Right atrium auricular region (tissue), 2 donors: ENCODE results near the gene LNX2. TPM values are rescaled to one million over a fixed set of nuclear protein-coding genes. Genes with fewer than 3 reads are reported as not detected.
A peak's percentile ranks its signal among the peaks of the same experiment; 100 is the strongest.

Experiments used
- DNase-seq: peaks from one replicate; pipeline ENCODE4 v3.0.0-alpha.2; 2019; ENCODE audit warnings: low spot score
- H3K27ac ChIP-seq, 2 donors: fragments of 200-600 bp; sonication (generic); 1 replicate in 1 of 2; 2 replicates in 1 of 2; pipeline ENCODE4 v1.5.1; 2016 to 2019
- H3K27me3 ChIP-seq, 2 donors: fragments of 200-600 bp; sonication (generic); one replicate each; pipeline versions ENCODE4 v1.5.1 to v1.6.0; 2017 to 2019
- H3K36me3 ChIP-seq: fragments of 200-600 bp; sonication (generic); one replicate; pipeline ENCODE4 v1.5.1; 2016
- H3K4me1 ChIP-seq, 2 donors: fragments of 200-600 bp; sonication (generic); one replicate each; pipeline versions ENCODE4 v1.5.1 to v1.6.0; 2017 to 2019
- H3K4me3 ChIP-seq, 2 donors: fragments of 200-600 bp; sonication (generic); 1 replicate in 1 of 2; 2 replicates in 1 of 2; pipeline ENCODE4 v1.5.1; 2017 to 2019; ENCODE audit warnings: mild to moderate bottlenecking in 1 of 2, moderate library complexity in 1 of 2
- H3K9me3 ChIP-seq, 2 donors: fragments of 200-600 bp; sonication (generic); one replicate each; pipeline ENCODE4 v1.5.1; 2019
- total RNA-seq, 2 donors: library from RNA; depleted of rRNA; stranded (reverse); fragments of >200 nt; gene quantifications; one replicate each; pipeline ENCODE4 v1.1.0, GENCODE V29; 2016
- TF ChIP-seq, protein P1 (sequence below), 2 donors: fragments of 200-600 bp; sonication (generic); IDR thresholded peaks; one replicate each; pipeline ENCODE4 v1.5.1; 2019; ENCODE audit warnings: antibody characterized with exemption in 2 of 2

The LNX2 gene
- total RNA-seq, 2 donors from 2014 or later, result 13.0 to 15.2 TPM

DNA sequence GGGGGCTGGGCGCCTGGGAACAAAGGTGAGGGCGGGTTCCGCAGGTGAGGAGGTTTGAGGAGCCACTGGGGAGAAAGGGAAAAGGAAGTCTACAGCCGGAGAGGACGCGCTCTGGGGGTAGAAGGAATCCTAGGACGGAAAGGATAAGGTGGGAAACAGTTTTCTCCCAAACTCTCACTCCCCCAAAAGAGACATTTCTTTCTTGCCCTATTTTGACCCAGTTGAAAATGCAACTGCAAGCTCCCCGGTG, 712 bp upstream of the LNX2 start:
- Histone ChIP-seq H3K27ac (peak overlapping the region; percentile 96 to 98), H3K9me3 (no peaks in the 10 kb centered on the region), H3K27me3 (no peaks in the 10 kb centered on the region), H3K4me3 (peak overlapping the region; percentile 92 to 98), H3K36me3 (no peaks in the 10 kb centered on the region), H3K4me1 (peaks cover 0 to 29% of the 10 kb centered on the region in 2 donors)
- no peak for DNase-seq
- TF ChIP-seq, protein P1, sequence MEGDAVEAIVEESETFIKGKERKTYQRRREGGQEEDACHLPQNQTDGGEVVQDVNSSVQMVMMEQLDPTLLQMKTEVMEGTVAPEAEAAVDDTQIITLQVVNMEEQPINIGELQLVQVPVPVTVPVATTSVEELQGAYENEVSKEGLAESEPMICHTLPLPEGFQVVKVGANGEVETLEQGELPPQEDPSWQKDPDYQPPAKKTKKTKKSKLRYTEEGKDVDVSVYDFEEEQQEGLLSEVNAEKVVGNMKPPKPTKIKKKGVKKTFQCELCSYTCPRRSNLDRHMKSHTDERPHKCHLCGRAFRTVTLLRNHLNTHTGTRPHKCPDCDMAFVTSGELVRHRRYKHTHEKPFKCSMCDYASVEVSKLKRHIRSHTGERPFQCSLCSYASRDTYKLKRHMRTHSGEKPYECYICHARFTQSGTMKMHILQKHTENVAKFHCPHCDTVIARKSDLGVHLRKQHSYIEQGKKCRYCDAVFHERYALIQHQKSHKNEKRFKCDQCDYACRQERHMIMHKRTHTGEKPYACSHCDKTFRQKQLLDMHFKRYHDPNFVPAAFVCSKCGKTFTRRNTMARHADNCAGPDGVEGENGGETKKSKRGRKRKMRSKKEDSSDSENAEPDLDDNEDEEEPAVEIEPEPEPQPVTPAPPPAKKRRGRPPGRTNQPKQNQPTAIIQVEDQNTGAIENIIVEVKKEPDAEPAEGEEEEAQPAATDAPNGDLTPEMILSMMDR (IDR thresholded peaks at IDR 0.05), result no peak

DNA sequence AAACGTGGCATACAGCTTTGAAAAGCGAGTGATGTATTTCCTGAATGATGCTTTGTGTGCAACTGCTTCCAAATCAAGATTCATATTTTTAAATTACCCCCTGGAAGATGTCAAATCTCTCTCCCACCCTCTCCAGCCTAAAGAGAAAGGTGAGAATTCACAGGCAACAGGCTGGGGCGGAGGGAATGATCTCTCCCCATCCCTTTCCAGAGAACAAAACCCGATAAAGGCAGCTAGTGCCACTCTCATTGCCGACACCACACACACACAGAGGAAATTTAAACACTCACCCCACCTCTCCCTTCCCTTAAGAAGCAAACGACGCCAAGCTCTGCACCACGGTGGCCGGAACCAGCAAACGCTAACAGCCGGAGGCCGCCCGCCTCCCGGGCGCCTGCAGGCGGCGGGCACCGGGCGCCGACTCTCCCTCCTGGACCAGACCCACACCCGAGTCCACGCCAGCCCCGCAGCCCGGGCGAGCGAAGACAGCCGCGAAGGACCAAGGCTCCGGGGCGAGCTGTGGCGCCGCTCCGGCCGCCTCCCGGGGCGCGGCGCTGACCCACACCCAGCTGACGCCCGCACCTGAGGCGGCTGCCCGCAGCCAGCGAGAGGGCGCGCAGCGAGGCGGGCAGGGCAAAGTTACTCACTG, 477 bp downstream of the LNX2 start:
- Histone ChIP-seq H3K36me3 (no peaks in the 10 kb centered on the region), H3K27ac (peak overlapping the region; percentile 96 to 98), H3K4me3 (peak overlapping the region; percentile 92 to 98), H3K4me1 (peaks cover 0 to 29% of the 10 kb centered on the region in 2 donors), H3K9me3 (no peaks in the 10 kb centered on the region), H3K27me3 (no peaks in the 10 kb centered on the region)
- DNase-seq, result peak; percentile 62
- TF ChIP-seq, protein P1 (IDR thresholded peaks at IDR 0.05), result peak in 1 of 2 donors; percentile 57

DNA sequence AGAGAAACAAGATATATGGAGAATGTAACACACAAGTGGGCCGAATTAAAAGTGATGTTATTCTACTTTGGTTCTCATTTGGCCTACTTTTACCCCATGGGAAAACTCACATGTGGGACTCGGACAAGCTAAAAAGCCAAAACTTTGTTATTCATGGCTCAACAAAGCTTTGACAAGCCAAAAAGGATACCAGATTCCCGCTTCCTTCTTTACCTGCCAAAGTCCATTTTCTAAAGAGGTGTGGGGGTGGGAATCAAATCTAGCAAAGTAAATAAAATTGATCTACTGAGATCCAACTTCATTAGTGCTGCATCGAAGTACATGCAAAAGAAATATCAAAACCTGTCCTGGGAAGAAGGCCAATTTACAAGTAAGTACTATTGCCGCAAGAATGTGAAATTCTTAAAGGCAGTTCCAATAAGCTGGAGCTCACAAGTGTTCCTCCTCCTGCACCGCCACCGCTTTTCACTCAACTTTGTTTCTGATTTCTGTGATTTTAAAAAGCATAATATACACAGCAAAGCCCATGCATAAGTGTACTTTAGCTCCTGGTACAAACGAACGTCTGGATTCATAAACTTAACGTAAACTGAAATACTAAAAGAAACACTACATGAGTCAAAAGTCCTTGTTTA, 1.1 kb downstream of the LNX2 start:
- DNase-seq, result no peak
- peaks cover 0 to 29% of the 10 kb centered on the region in 2 donors for H3K4me1 ChIP-seq
- no peaks in the 10 kb centered on the region for H3K36me3 ChIP-seq
- peak overlapping the region; percentile 92 to 98 for H3K4me3 ChIP-seq
- TF ChIP-seq, protein P1 (IDR thresholded peaks at IDR 0.05), result no peak
- H3K9me3 ChIP-seq, result no peaks in the 10 kb centered on the region
- H3K27ac ChIP-seq, result peak overlapping the region; percentile 96 to 98
- H3K27me3 ChIP-seq, result no peaks in the 10 kb centered on the region

DNA sequence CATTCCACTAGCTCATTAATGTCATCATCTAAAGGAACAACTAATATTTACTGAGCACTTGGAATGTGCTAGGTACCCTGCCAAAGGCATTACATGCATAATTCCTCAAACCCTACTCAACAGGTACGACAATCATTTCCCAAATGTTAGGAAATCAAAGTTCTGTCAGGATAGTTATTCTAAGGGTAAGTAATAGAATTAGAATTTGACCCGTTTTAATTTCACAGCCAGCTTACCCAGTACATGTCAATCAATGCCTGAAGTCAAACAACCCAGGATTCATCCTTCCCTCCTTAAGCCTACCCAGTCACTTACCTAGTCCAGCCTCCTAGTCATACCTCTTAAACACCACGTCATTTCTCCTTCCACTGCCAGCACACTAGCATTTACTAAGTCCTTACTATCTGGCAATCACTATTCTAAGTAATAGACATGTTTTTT, 2.4 kb downstream of the LNX2 start:
- Histone ChIP-seq H3K27me3 (no peaks in the 10 kb centered on the region), H3K4me1 (peaks cover 0 to 24% of the 10 kb centered on the region in 2 donors), H3K9me3 (no peaks in the 10 kb centered on the region), H3K4me3 (no peak overlapping the region), H3K36me3 (no peaks in the 10 kb centered on the region), H3K27ac (peak overlapping the region in 1 of 2 donors; percentile 98)
- no peak for DNase-seq
- TF ChIP-seq, protein P1 (IDR thresholded peaks at IDR 0.05), result no peak

DNA sequence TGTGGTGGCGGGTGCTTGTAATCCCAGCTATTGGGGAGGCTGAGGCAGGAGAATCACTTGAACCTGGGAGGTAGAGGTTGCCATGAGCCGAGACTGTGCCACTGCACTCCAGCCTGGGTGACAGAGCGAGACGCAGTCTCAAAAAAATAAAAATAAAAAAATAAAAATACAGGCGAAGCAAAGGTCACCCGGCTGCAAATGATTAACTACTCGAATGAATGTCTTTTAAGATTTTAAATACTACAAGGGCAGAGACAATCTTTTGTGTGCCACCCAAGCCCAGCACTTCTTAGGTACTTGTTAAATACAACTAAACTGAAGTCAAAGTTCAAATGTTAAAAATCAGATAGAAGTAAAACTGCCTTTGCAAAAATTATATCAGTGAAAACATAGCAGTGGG, 6.7 kb downstream of the LNX2 start:
- no peak overlapping the region for H3K4me3 ChIP-seq
- H3K36me3 ChIP-seq, result no peaks in the 10 kb centered on the region
- no peak overlapping the region for H3K27ac ChIP-seq
- no peak for DNase-seq
- TF ChIP-seq, protein P1 (IDR thresholded peaks at IDR 0.05), result no peak
- peaks cover 0 to 15% of the 10 kb centered on the region in 2 donors for H3K4me1 ChIP-seq
- H3K27me3 ChIP-seq, result no peaks in the 10 kb centered on the region
- H3K9me3 ChIP-seq, result no peaks in the 10 kb centered on the region
